Liver (tissue), 9 donors: Measurements from ENCODE around the gene ZBTB7A. TPM values are rescaled to one million over a fixed set of nuclear protein-coding genes. Genes with fewer than 3 reads are reported as not detected.

Experiments used
- DNase-seq: peaks from one replicate; pipeline ENCODE4 v3.0.0-alpha.2; 2017; ENCODE audit warnings: low spot score
- H3K27ac ChIP-seq, 2 donors: one replicate each; pipeline ENCODE4 v1.7.0; 2013; ENCODE audit warnings: inconsistent platforms in 2 of 2, low read length in 2 of 2, control low read depth in 1 of 2, low read depth in 1 of 2, mild to moderate bottlenecking in 1 of 2
- H3K27me3 ChIP-seq, 4 donors: one replicate each; pipeline versions ENCODE4 v1.6.1 to v1.7.0; 2013; ENCODE audit warnings: low read length in 3 of 4, inconsistent platforms in 1 of 4, mild to moderate bottlenecking in 1 of 4, moderate library complexity in 1 of 4; ENCODE audit not compliant: control insufficient read depth in 4 of 4, insufficient read depth in 4 of 4
- H3K36me3 ChIP-seq, 4 donors: one replicate each; pipeline versions ENCODE4 v1.6.1 to v1.7.0; 2013; ENCODE audit warnings: low read length in 3 of 4, mild to moderate bottlenecking in 3 of 4, low read depth in 1 of 4, moderate library complexity in 1 of 4; ENCODE audit not compliant: control insufficient read depth in 4 of 4, insufficient read depth in 3 of 4
- H3K4me1 ChIP-seq, 4 donors: one replicate each; pipeline versions ENCODE4 v1.6.1 to v1.7.0; 2013; ENCODE audit warnings: low read length in 3 of 4, mild to moderate bottlenecking in 3 of 4, moderate library complexity in 1 of 4; ENCODE audit not compliant: control insufficient read depth in 4 of 4, insufficient read depth in 4 of 4
- H3K4me3 ChIP-seq, 3 donors: one replicate each; pipeline versions ENCODE4 v1.6.1 to v1.7.0; 2013; ENCODE audit warnings: low read length in 3 of 3, control low read depth in 1 of 3, low read depth in 1 of 3, mild to moderate bottlenecking in 1 of 3
- H3K9ac ChIP-seq, 2 donors: one replicate each; pipeline ENCODE4 v1.7.0; 2013; ENCODE audit warnings: low read length in 2 of 2, mild to moderate bottlenecking in 2 of 2, moderate library complexity in 2 of 2, control low read depth in 1 of 2, low read depth in 1 of 2
- H3K9me3 ChIP-seq, 4 donors: one replicate each; pipeline versions ENCODE4 v1.6.1 to v1.7.0; 2013; ENCODE audit warnings: low read length in 3 of 4; ENCODE audit not compliant: control insufficient read depth in 4 of 4
- ATF3 ChIP-seq: IDR thresholded peaks from 2 replicates; pipeline ENCODE4 v1.6.1; 2016; ENCODE audit warnings: antibody characterized with exemption
- EGR1 ChIP-seq, 2 donors: IDR thresholded peaks; 2 replicates each; pipeline ENCODE4 v1.6.1; 2016 to 2018; ENCODE audit warnings: antibody characterized with exemption in 2 of 2, low read depth in 2 of 2
- FOXA1 ChIP-seq: IDR thresholded peaks from 2 replicates; pipeline ENCODE4 v1.6.1; 2016; ENCODE audit warnings: antibody characterized with exemption
- FOXA2 ChIP-seq: IDR thresholded peaks from 2 replicates; pipeline ENCODE4 v1.6.1; 2016; ENCODE audit warnings: antibody characterized with exemption
- GABPA ChIP-seq, 2 donors: IDR thresholded peaks in 1 of 2; conservative IDR thresholded peaks in 1 of 2; 2 replicates each; pipeline ENCODE4 v1.6.1; 2016; ENCODE audit warnings: antibody characterized with exemption in 2 of 2, mild to moderate bottlenecking in 1 of 2, moderate library complexity in 1 of 2
- HNF4A ChIP-seq, 2 donors: conservative IDR thresholded peaks; 2 replicates each; pipeline ENCODE4 v1.6.1; 2016; ENCODE audit warnings: antibody characterized with exemption in 2 of 2, mild to moderate bottlenecking in 2 of 2
- HNF4G ChIP-seq: IDR thresholded peaks from 2 replicates; pipeline ENCODE4 v1.6.1; 2016; ENCODE audit warnings: antibody characterized with exemption
- JUND ChIP-seq, 2 donors: IDR thresholded peaks; 2 replicates each; pipeline ENCODE4 v1.6.1; 2016; ENCODE audit warnings: antibody characterized with exemption in 2 of 2
- MAX ChIP-seq: IDR thresholded peaks from 2 replicates; pipeline ENCODE4 v1.6.1; 2016; ENCODE audit warnings: antibody characterized with exemption
- NR2F2 ChIP-seq: IDR thresholded peaks from 2 replicates; pipeline ENCODE4 v1.6.1; 2016; ENCODE audit warnings: antibody characterized with exemption
- RAD21 ChIP-seq, 2 donors: IDR thresholded peaks; 2 replicates each; pipeline ENCODE4 v1.6.1; 2016; ENCODE audit warnings: antibody characterized with exemption in 2 of 2, mild to moderate bottlenecking in 2 of 2
- REST ChIP-seq: IDR thresholded peaks from 2 replicates; pipeline ENCODE4 v1.6.1; 2016; ENCODE audit warnings: antibody characterized with exemption, mild to moderate bottlenecking
- RXRA ChIP-seq, 2 donors: IDR thresholded peaks; 2 replicates each; pipeline ENCODE4 v1.6.1; 2017 to 2018; ENCODE audit warnings: antibody characterized with exemption in 2 of 2, mild to moderate bottlenecking in 1 of 2
- SP1 ChIP-seq: IDR thresholded peaks from 2 replicates; pipeline ENCODE4 v1.6.1; 2018; ENCODE audit warnings: antibody characterized with exemption, mild to moderate bottlenecking
- TAF1 ChIP-seq: conservative IDR thresholded peaks from 2 replicates; pipeline ENCODE4 v1.6.1; 2016; ENCODE audit warnings: antibody characterized with exemption, mild to moderate bottlenecking
- YY1 ChIP-seq: IDR thresholded peaks from 2 replicates; pipeline ENCODE4 v1.6.1; 2016; ENCODE audit warnings: antibody characterized with exemption, mild to moderate bottlenecking
- ZBTB33 ChIP-seq: IDR thresholded peaks from 2 replicates; pipeline ENCODE4 v1.6.1; 2016; ENCODE audit warnings: antibody characterized with exemption
- WGBS: extraction: QIAGEN DNeasy Blood & Tissue Kit; methylation state at CpG from one replicate; pipeline ENCODE4 v1.1.7; 2013; 5-methylcytosine and 5-hydroxymethylcytosine counted together
- polyA plus RNA-seq, 2 donors: library from polyadenylated mRNA; stranded (reverse) in 1 of 2; unstranded in 1 of 2; fragments of 200-250 nt in 1 of 2; fragments of >200 nt in 1 of 2; fragmentation: Nextera tagmentation in 1 of 2; extraction: Ambion mirVana in 1 of 2; gene quantifications; one replicate each; pipeline versions ENCODE4 v1.2.1 to v1.2.3, GENCODE V29; 2013 to 2015
- total RNA-seq, 2 donors: library from RNA; depleted of rRNA; stranded (reverse); fragments of >200 nt; gene quantifications; one replicate each; pipeline ENCODE4 v1.2.3, GENCODE V29; 2014
- donor health status: healthy.
- donor health status: healthy.
- donor health status: healthy.
- donor health status: healthy.
- donor health status: healthy.

Gene ZBTB7A
- total and polyA plus RNA-seq, 4 donors: 2.9 to 28.9 (median 17.6) TPM

- H3K4me1 ChIP-seq: peaks cover 0 to 2% (median 0%) of the 10 kb centered on the region in 4 donors
- 92% methylated on average over 13 of the region's 13 CpGs for WGBS
- H3K9me3 ChIP-seq: no peaks in the 10 kb centered on the region
- H3K36me3 ChIP-seq: peaks cover 5 to 38% (median 12%) of the 10 kb centered on the region in 4 donors
- H3K4me3 ChIP-seq: no peak overlapping the region
- H3K27me3 ChIP-seq: no peaks in the 10 kb centered on the region
- no peak overlapping the region for H3K27ac ChIP-seq
- TF ChIP-seq EGR1 (IDR thresholded peaks at IDR 0.05; ENCODE audit: low read depth in 2 of 2): no peak
- no peak overlapping the region for H3K9ac ChIP-seq
- DNase-seq: no peak
These were observed 49.2 kb upstream of the ZBTB7A start for GRCh38 chr19:4115818-4116385.

GRCh38 chr19:4115050-4115817, 48.5 kb upstream of the ZBTB7A start:
- WGBS: 84% methylated on average over 27 of the region's 27 CpGs
- H3K4me1 ChIP-seq: peaks cover 0 to 4% (median 0%) of the 10 kb centered on the region in 4 donors
- H3K9ac ChIP-seq: no peak overlapping the region
- H3K4me3 ChIP-seq: no peak overlapping the region
- no peak for TF ChIP-seq TAF1
- TF ChIP-seq SP1: no peak
- no peak for TF ChIP-seq HNF4G
- TF ChIP-seq NR2F2: no peak
- TF ChIP-seq ZBTB33: no peak
- TF ChIP-seq EGR1 (IDR thresholded peaks at IDR 0.05; ENCODE audit: low read depth in 2 of 2): no peak
- no peak for TF ChIP-seq RAD21 (IDR thresholded peaks at IDR 0.05)
- no peak for TF ChIP-seq ATF3
- TF ChIP-seq GABPA (IDR thresholded peaks at IDR 0.05 in 1 of 2, conservative IDR thresholded peaks at IDR 0.05 in 1 of 2): no peak
- TF ChIP-seq MAX: no peak
- TF ChIP-seq RXRA (IDR thresholded peaks at IDR 0.05): no peak
- no peak for TF ChIP-seq HNF4A (conservative IDR thresholded peaks at IDR 0.05)
- TF ChIP-seq YY1: no peak
- H3K36me3 ChIP-seq: peaks cover 5 to 44% (median 11%) of the 10 kb centered on the region in 4 donors
- H3K9me3 ChIP-seq: no peaks in the 10 kb centered on the region
- DNase-seq: no peak
- no peaks in the 10 kb centered on the region for H3K27me3 ChIP-seq
- H3K27ac ChIP-seq: no peak overlapping the region

GRCh38 chr19:4114181-4114580, 47.5 kb upstream of the ZBTB7A start:
- Histone ChIP-seq H3K9ac (no peak overlapping the region), H3K27ac (no peak overlapping the region), H3K4me3 (no peak overlapping the region), H3K27me3 (no peaks in the 10 kb centered on the region), H3K36me3 (peaks cover 9 to 50% (median 14%) of the 10 kb centered on the region in 4 donors), H3K4me1 (peaks cover 0 to 4% (median 0%) of the 10 kb centered on the region in 4 donors), H3K9me3 (no peaks in the 10 kb centered on the region)
- no peak for DNase-seq
- 96% methylated on average over 19 of the region's 19 CpGs for WGBS
- TF ChIP-seq FOXA2 (no peak), HNF4A (conservative IDR thresholded peaks at IDR 0.05) (no peak), EGR1 (IDR thresholded peaks at IDR 0.05; ENCODE audit: low read depth in 2 of 2) (no peak), RAD21 (IDR thresholded peaks at IDR 0.05) (no peak), ATF3 (no peak), ZBTB33 (no peak), TAF1 (no peak), FOXA1 (no peak), RXRA (IDR thresholded peaks at IDR 0.05) (no peak), REST (no peak), MAX (no peak), SP1 (no peak), NR2F2 (no peak), YY1 (no peak), JUND (IDR thresholded peaks at IDR 0.05) (no peak)
